IMR-90 (cell line): ENCODE measurements around the gene COG2.

Experiments
- CEBPB ChIP-seq: IDR thresholded peaks from 2 replicates; pipeline ENCODE4 v1.6.1; 2012; ENCODE audit warnings: low read depth, low read length, improper control_type of control experiment
- CHD1 ChIP-seq: IDR thresholded peaks from 2 replicates; pipeline ENCODE4 v1.6.1; 2012; ENCODE audit warnings: low read depth, low read length, improper control_type of control experiment
- FOS ChIP-seq: fragments of 150-350 bp; IDR thresholded peaks from 2 replicates; pipeline ENCODE4 v1.6.1; 2016; ENCODE audit warnings: low read depth, low read length
- MAFK ChIP-seq: IDR thresholded peaks from 2 replicates; pipeline ENCODE4 v1.6.1; 2012; ENCODE audit warnings: low read depth, low read length, improper control_type of control experiment
- MAZ ChIP-seq: IDR thresholded peaks from 2 replicates; pipeline ENCODE4 v1.6.1; 2012; ENCODE audit warnings: low read depth, mild to moderate bottlenecking, low read length, improper control_type of control experiment, moderate library complexity, borderline replicate concordance
- MXI1 ChIP-seq: IDR thresholded peaks from 2 replicates; pipeline ENCODE4 v1.6.1; 2012; ENCODE audit warnings: low read depth, mild to moderate bottlenecking, low read length, moderate library complexity, borderline replicate concordance
- POLR2A ChIP-seq: IDR thresholded peaks from 2 replicates; pipeline ENCODE4 v1.6.1; 2012; ENCODE audit warnings: mild to moderate bottlenecking, low read depth, low read length
- RAD21 ChIP-seq: IDR thresholded peaks from 2 replicates; pipeline ENCODE4 v1.6.1; 2012; ENCODE audit warnings: low read length, improper control_type of control experiment
- RCOR1 ChIP-seq: IDR thresholded peaks from 2 replicates; pipeline ENCODE4 v1.6.1; 2012; ENCODE audit warnings: mild to moderate bottlenecking, low read length, improper control_type of control experiment; ENCODE audit not compliant: insufficient replicate concordance
- RFX5 ChIP-seq: IDR thresholded peaks from 2 replicates; pipeline ENCODE4 v1.8.0; 2012; ENCODE audit warnings: low read depth, mild to moderate bottlenecking, low read length, moderate library complexity
- SMC3 ChIP-seq: fragments of 150-350 bp; IDR thresholded peaks from 2 replicates; pipeline ENCODE4 v1.6.1; 2016; ENCODE audit warnings: low read depth, mild to moderate bottlenecking, antibody characterized with exemption, low read length, moderate library complexity
- TF ChIP-seq, protein P1 (sequence below): conservative IDR thresholded peaks from 2 replicates; pipeline ENCODE4 v1.5.1; 2012; ENCODE audit warnings: mild to moderate bottlenecking, low read depth, low read length, improper control_type of control experiment
- TF ChIP-seq, protein P2 (sequence below): fragments of 150-350 bp; IDR thresholded peaks from 2 replicates; pipeline ENCODE4 v1.6.1; 2017; ENCODE audit warnings: mild to moderate bottlenecking, antibody characterized with exemption, low read length, low read depth
- TF ChIP-seq, protein P3 (sequence below): fragments of 150-350 bp; IDR thresholded peaks from 2 replicates; pipeline ENCODE4 v1.6.1; 2016; ENCODE audit warnings: low read depth, mild to moderate bottlenecking, low read length, moderate library complexity, borderline replicate concordance

DNA sequence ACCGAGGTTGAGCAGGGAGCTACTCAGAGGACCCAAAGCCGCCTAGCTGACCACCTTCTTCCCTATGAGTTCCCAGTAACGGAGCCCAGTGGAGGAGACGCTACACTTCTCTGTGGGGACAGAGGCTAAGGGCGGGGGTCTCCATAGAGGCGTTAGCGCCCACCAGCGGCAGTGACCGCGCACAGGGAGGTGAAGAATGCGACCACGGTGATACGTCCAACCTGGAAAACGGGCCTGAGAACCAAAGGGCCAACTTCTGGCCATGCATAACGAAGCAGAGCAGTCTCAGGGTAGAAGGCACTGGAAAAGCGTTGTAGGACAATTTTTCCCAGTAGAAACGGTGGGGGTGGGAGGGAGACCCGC, 400 bp upstream of the COG2 start:
- TF ChIP-seq CHD1 (no peak), POLR2A (no peak), RCOR1 (no peak), MXI1 (no peak), CEBPB (no peak), SMC3 (no peak), RFX5 (no peak), RAD21 (no peak), FOS (no peak), MAFK (no peak), MAZ (no peak)
- TF ChIP-seq, protein P1, sequence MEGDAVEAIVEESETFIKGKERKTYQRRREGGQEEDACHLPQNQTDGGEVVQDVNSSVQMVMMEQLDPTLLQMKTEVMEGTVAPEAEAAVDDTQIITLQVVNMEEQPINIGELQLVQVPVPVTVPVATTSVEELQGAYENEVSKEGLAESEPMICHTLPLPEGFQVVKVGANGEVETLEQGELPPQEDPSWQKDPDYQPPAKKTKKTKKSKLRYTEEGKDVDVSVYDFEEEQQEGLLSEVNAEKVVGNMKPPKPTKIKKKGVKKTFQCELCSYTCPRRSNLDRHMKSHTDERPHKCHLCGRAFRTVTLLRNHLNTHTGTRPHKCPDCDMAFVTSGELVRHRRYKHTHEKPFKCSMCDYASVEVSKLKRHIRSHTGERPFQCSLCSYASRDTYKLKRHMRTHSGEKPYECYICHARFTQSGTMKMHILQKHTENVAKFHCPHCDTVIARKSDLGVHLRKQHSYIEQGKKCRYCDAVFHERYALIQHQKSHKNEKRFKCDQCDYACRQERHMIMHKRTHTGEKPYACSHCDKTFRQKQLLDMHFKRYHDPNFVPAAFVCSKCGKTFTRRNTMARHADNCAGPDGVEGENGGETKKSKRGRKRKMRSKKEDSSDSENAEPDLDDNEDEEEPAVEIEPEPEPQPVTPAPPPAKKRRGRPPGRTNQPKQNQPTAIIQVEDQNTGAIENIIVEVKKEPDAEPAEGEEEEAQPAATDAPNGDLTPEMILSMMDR, result no peak
- TF ChIP-seq, protein P2, sequence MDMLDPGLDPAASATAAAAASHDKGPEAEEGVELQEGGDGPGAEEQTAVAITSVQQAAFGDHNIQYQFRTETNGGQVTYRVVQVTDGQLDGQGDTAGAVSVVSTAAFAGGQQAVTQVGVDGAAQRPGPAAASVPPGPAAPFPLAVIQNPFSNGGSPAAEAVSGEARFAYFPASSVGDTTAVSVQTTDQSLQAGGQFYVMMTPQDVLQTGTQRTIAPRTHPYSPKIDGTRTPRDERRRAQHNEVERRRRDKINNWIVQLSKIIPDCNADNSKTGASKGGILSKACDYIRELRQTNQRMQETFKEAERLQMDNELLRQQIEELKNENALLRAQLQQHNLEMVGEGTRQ, result no peak
- TF ChIP-seq, protein P3, sequence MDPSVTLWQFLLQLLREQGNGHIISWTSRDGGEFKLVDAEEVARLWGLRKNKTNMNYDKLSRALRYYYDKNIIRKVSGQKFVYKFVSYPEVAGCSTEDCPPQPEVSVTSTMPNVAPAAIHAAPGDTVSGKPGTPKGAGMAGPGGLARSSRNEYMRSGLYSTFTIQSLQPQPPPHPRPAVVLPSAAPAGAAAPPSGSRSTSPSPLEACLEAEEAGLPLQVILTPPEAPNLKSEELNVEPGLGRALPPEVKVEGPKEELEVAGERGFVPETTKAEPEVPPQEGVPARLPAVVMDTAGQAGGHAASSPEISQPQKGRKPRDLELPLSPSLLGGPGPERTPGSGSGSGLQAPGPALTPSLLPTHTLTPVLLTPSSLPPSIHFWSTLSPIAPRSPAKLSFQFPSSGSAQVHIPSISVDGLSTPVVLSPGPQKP, result no peak
